HuH-7 (cell line): ENCODE measurements around the gene KLB.
"Not testable (repeated sequence)": the region's sequence is repeated elsewhere in the genome, so short reads cannot be mapped to it uniquely, and the experiment has no call there.

Source experiments
- DNase-seq: peaks from one replicate; pipeline ENCODE4 v3.0.0; 2011; ENCODE audit warnings: low spot score

The KLB gene

GRCh38 chr4:39406763-39407583 lies at the start of gene KLB:
KLB (plus strand) TSS chr4:39406930; CDS start chr4:39406950, 20 bp downstream.
- DNase-seq = peak; percentile 60

GRCh38 chr4:39357002-39357401 lies 49.7 kb upstream of the KLB start:
- DNase-seq = no peak

DNA sequence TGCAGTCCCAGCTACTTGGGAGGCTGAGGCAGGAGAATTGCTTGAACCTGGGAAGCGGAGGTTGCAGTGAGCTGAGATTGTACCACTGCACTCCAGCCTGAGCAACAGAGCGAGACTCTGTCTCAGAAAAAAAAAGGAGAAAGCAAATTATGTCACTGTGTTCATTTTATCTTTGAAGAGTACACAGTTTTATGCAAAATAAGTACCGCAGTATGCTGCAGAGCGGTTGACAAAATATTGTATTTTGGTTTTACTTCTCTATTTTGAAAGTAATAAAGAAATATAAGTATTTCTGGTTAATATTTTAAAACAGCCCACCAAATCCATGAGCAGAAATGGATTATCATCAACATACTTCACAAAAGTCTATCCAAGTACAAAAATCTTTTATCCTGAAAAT lies 46.1 kb upstream of the KLB start:
- DNase-seq = not testable (repeated sequence)

GRCh38 chr4:39362827-39363226 lies 43.9 kb upstream of the KLB start:
- no peak for DNase-seq

GRCh38 chr4:39363773-39364393 lies 42.8 kb upstream of the KLB start:
- DNase-seq = no peak

DNA sequence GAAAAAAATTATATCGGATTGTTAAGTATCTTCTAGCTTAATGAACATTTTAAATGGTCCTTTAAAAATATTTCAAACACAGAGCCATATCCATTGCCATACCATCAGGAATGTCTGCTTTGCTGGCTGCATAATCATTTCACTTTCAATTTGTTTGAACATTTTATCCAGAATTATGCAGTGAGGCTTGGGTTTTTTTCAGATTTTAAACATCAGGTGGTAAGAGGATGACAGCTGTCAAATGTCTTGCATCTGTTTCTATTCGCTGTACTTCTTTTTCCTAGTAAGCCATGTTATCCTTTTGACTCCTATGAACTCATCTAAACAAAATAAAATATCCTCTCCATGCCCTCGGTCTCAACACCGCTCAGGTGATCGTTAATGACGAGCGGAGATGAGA lies 41.4 kb upstream of the KLB start:
- DNase-seq = no peak

DNA sequence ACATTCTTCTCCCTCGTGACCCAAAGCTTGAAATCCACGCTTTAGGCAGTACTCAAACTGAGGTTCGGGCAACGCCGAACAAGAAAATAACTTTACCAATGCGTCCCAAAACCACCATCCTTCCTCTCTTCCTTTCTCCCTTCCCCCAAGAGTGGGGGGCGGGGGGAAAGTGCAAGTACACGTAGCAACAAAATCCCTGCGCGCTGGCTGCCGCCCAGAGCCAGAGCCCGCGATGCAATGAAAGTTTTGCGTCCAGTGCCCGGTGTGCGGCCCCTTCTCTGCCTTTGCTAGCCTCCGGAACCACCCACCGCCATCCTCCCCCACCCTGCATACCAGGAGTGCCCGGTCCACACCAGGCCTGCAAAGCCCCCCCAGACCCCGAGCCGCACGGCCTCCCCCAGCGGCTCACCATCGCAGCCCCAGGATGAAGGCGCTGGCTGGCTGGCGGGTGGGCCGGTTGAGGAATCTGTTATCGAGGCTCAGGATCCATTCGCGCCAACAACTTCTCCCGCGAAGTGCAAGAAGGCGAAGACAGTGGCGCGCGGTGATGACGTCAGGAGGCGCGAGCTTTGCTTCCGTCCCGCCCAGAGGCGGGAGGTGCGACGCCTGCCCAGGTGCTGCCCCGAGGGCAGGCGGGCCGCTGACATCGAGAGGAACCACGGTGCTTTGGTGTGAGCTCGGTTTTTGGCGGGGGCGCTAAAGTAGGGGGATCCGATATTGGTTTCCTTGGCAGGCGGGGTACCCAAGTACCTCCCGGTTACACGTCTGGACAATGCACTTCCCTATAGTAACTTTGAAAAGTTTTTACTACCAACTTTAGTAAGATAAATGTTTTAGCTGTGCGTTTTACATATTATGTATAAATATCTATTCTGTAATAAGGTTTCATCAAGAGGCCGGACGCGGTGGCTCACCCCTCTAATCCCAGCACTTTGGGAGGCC lies 40.6 kb upstream of the KLB start, which contains the start of gene RFC1:
Gene RFC1 (minus strand): TSS at position 533 of the 942 bp plus-strand sequence. CDS start 121 bp downstream, at position 412.
- peak; percentile 75 for DNase-seq

- peak; percentile 52 for DNase-seq
Observed at GRCh38 chr4:39367166-39367565, 39.6 kb upstream of the KLB start.

DNA sequence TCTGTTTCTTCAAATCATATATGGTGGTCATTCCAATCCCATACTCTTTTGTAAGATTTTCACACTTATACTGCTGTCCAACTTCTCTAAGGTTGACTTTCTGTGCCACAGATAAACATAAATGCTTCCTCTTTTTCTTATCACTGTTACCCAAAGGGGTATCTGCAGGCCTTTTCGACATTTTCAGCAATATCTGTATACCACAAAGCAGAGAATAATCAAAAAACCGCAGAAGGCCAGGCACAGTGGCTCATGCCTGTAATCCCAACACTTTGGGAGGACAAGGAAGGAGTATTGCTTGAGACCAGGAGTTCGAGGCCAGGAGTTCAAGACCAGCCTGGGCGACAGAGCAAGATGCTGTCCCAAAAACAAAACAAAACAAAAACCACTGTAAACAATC lies 37.4 kb upstream of the KLB start:
- no peak for DNase-seq

- not testable (repeated sequence) for DNase-seq
Observed at GRCh38 chr4:39371209-39371608, 35.5 kb upstream of the KLB start.

DNA sequence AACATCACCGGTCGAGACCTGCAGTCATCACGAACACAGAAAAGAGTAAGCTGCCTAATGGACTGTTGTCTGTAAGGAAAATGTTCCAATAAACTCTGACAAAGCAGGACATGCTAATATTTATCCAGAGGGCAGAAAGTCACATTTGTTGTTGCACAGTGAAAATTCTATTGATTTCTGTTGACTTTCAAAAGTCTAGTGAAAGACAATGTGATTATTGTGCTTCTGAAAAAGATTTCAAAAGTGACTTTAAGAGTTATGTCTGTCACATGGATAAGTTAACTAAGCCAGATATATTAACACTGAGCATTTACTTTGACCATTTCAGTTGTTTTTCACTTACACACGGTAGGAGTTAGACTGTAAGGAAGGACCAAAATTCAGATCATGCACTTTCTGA lies 31.3 kb upstream of the KLB start:
- no peak for DNase-seq

GRCh38 chr4:39383690-39384089 lies 23.0 kb upstream of the KLB start:
- no peak for DNase-seq

DNA sequence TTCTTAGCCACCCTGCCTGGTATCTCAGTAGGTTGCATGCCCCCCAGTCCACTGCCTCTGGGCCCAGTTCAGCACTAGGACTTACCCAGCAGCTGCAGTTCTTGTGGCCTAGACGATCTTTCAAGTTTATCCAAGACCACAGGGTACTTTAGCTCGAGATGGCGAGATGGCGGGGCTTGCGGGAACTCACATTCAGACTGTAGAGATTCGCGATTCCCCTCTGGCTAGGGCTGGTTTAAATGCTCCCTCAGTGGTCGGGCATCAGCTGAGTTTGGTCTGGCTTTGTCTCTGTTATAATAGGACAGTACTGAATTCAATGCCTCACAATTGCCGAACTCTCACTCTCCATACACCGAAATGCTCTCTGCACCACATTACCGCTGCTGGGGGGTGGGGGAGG lies 22.2 kb upstream of the KLB start:
- no peak for DNase-seq

DNA sequence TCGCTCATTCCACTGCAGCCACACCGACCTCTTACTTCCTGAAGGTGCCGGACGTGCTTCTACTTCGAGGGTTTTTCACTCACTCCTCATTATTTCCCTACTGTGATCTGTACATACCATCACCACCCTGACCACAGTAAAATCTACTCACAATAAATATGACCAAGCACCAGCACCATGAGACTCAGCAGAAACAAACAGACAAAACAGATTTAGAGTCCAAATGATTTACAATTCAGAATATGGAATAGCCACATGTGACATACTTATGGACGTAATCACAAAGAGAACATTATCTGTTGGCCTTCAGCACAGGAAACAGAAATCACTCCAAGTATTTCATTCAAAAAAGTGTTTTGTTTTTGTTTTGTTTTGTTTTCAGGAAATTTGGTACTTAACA lies 16.1 kb upstream of the KLB start:
- DNase-seq = no peak

DNA sequence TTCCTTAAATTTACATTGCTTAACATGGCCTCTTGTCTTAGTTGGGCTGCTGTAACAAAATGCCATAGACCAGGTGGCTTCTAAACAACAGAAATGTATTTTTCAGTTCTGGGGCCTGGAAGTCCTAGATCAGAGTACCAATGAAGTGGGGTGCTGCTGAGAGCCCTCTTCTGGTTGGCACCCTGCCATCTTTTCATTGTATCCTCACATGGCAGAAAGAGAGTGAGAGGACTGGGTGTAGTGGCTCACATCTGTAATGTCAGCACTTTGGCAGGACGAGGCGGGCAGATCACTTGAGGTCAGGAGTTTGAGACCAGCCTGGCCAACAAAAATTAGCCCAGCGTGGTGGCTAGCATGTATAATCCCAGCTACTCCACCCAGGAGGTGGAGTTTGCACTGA lies 12.0 kb upstream of the KLB start:
- no peak for DNase-seq

DNA sequence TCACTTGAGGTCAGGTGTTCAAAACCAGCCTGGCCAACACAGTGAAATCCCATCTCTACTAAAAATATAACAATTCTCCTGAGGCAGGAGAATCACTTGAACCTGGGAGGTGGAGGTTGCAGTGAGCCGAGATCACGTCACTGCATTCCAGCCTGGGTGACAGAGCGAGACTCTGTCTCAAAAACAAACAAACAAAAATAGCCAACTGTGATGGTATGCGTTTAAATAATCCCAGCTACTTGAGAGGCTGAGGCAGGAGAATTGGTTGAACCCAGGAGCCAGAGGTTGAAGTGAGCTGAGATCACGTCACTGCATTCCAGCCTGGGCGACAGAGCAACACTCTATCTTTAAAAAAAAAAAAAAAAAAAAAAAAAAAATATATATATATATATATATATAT lies 5.1 kb upstream of the KLB start:
- not testable (repeated sequence) for DNase-seq

DNA sequence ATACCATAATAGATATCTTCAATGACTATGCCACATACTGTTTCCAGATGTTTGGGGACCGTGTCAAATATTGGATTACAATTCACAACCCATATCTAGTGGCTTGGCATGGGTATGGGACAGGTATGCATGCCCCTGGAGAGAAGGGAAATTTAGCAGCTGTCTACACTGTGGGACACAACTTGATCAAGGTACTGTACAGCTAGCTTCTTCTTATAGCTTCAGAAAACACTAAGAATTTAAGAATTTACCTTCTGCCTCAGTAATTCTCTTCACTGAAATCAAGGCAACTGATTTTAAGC lies 805 bp downstream of the KLB start:
- no peak for DNase-seq

- no peak for DNase-seq
Observed at GRCh38 chr4:39410415-39410814, 3.7 kb downstream of the KLB start.

DNA sequence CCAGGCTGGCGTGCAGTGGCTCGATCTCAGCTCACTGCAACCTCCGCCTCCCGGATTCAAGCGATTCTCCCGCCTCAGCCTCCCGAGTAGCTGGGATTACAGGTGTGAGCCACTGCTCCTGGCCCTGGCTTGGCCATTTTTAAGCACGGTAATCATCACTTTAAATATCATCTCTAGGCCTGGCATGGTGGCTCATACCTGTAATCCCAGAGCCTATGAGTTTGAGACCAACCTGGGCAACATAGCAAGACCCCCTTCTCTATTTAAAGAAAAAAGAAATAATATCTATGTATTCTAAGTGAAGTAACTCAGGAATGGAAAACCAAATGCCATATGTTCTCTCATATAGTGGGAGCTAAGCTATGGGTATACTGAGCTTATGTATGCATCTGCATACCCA lies 4.8 kb downstream of the KLB start:
- not testable (repeated sequence) for DNase-seq

DNA sequence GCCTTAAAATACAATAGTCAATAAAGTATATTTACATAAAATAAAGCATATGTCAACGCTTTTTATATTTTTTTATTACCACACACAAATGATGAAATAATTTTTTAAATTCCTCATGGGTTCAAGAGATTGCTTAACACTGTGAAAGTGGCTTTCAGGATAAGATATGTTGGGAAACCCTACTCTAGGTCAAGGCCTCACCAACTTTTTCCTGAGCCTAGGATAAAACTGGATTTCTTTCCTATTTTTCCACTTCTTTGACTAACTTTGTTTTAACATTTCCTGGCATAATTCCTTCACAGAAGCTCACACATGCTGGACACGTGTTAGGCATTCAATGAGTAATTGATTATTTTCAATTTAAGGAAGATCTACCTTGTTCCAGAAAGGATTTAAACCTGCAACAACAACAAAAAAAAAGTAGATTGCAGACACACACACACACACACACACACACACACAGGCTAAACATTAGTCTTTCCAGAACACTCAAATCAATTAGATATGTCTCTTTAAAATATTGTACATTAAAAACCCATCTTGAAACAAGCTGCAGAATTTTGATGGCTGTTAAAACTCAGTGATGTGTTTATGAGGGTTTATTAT lies 9.1 kb downstream of the KLB start:
- DNase-seq = no peak

DNA sequence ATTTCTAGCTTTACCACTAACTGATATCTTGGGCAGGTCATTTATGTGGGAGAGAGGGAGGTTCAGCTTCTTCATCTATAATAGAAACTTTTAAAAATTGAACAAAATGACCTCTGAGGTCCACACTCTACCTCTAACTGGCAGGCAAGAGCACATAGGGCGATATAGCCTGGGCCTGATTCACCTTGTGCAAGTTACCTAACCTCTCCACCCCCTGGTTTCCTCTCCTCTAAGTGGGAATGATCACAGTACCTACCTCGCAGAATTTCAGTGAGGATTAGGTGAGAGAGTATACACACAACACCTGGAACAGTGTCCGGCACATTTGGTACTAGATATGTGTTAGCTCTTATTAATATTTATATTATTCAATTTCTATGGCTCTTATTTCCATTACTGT lies 15.5 kb downstream of the KLB start:
- DNase-seq = no peak

GRCh38 chr4:39425297-39425696 lies 18.6 kb downstream of the KLB start:
- DNase-seq = not testable (repeated sequence)
